GM19372 (cell line): ENCODE results near the gene POU6F2.

ENCODE experiments used
- ATAC-seq: cut with Tn5 transposase; IDR thresholded peaks from one replicate; pipeline ENCODE4 v1.9.1; 2021; ENCODE audit warnings: mild to moderate bottlenecking, low read depth, moderate library complexity; ENCODE audit not compliant: unreplicated experiment

The POU6F2 gene

GRCh38 chr7:39238234-39238869 is 260.6 kb downstream of the POU6F2 start:
- ATAC-seq: no peak

GRCh38 chr7:39240864-39241263 is 263.2 kb downstream of the POU6F2 start:
- ATAC-seq: no peak

- ATAC-seq: no peak
Observed at GRCh38 chr7:39247576-39247975, 269.9 kb downstream of the POU6F2 start.

- no peak for ATAC-seq
Observed at GRCh38 chr7:39248041-39248691, 270.5 kb downstream of the POU6F2 start.

GRCh38 chr7:39248692-39249090 is 271.0 kb downstream of the POU6F2 start:
- no peak for ATAC-seq

GRCh38 chr7:39249635-39250152 is 272.0 kb downstream of the POU6F2 start:
- ATAC-seq: no peak

GRCh38 chr7:39252916-39253315 is 275.2 kb downstream of the POU6F2 start:
- ATAC-seq: no peak

GRCh38 chr7:39259391-39260003 is 281.8 kb downstream of the POU6F2 start:
- ATAC-seq: no peak

GRCh38 chr7:39260279-39260844 is 282.7 kb downstream of the POU6F2 start:
- no peak for ATAC-seq

GRCh38 chr7:39261771-39262170 is 284.1 kb downstream of the POU6F2 start:
- ATAC-seq: no peak

- ATAC-seq: no peak
Observed at GRCh38 chr7:39265641-39266591, 288.2 kb downstream of the POU6F2 start.

GRCh38 chr7:39269034-39269433 is 291.3 kb downstream of the POU6F2 start:
- ATAC-seq: no peak

GRCh38 chr7:39270018-39270417 is 292.3 kb downstream of the POU6F2 start:
- ATAC-seq: no peak

GRCh38 chr7:39271402-39271801 is 293.7 kb downstream of the POU6F2 start:
- no peak for ATAC-seq

GRCh38 chr7:39272111-39272510 is 294.4 kb downstream of the POU6F2 start:
- ATAC-seq: no peak

GRCh38 chr7:39272691-39273090 is 295.0 kb downstream of the POU6F2 start:
- ATAC-seq: no peak

GRCh38 chr7:39280337-39280736 is 302.6 kb downstream of the POU6F2 start:
- ATAC-seq: no peak

GRCh38 chr7:39285256-39285655 is 307.5 kb downstream of the POU6F2 start:
- no peak for ATAC-seq

- ATAC-seq: no peak
Observed at GRCh38 chr7:39288303-39288702, 310.6 kb downstream of the POU6F2 start.
